GM21381 (cell line): ENCODE measurements around the gene TAOK1.

Source experiments
- ATAC-seq: cut with Tn5 transposase; IDR thresholded peaks from one replicate; pipeline ENCODE4 v1.9.1; 2021; ENCODE audit warnings: mild to moderate bottlenecking, moderate library complexity; ENCODE audit not compliant: unreplicated experiment

Gene TAOK1

GRCh38 chr17:29592850-29593551 lies 202.8 kb downstream of the TAOK1 start, which contains the start of gene ANKRD13B:
Gene ANKRD13B, plus strand, starts transcription at chr17:29593132. Its CDS starts 490 bp downstream, at chr17:29593622.
- ATAC-seq, result no peak

GRCh38 chr17:29593591-29594518 lies 203.7 kb downstream of the TAOK1 start:
- no peak for ATAC-seq

DNA sequence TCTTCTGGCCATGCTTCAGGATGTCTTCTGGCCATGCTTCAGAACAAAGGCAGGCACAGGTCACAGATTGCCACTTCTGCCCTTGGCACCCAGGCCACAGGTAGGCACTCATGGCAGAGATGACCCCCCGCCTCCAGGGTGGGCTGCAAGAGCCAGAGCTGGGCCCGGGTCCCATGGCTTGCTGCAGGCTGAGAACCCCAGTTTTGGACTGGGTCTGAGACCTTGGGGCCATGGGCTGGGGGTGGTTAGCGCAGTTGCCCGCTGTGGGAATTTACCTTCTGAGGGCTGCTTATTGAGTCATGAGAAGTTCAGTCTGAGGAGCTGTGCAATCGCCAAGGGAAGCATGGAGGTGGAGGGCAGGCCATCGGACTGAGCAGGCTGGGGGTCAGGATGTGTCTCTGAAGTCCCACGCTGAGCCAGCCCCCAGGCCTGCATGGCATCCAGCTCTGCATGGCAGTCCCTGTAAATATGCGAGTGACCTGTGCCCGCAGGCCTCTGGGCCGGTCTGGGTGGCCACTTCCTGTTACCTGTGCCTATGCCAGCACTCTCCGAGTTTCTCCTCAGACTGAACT lies 204.4 kb downstream of the TAOK1 start:
- no peak for ATAC-seq

- ATAC-seq, result no peak
These were observed 205.2 kb downstream of the TAOK1 start for GRCh38 chr17:29595107-29595942.

DNA sequence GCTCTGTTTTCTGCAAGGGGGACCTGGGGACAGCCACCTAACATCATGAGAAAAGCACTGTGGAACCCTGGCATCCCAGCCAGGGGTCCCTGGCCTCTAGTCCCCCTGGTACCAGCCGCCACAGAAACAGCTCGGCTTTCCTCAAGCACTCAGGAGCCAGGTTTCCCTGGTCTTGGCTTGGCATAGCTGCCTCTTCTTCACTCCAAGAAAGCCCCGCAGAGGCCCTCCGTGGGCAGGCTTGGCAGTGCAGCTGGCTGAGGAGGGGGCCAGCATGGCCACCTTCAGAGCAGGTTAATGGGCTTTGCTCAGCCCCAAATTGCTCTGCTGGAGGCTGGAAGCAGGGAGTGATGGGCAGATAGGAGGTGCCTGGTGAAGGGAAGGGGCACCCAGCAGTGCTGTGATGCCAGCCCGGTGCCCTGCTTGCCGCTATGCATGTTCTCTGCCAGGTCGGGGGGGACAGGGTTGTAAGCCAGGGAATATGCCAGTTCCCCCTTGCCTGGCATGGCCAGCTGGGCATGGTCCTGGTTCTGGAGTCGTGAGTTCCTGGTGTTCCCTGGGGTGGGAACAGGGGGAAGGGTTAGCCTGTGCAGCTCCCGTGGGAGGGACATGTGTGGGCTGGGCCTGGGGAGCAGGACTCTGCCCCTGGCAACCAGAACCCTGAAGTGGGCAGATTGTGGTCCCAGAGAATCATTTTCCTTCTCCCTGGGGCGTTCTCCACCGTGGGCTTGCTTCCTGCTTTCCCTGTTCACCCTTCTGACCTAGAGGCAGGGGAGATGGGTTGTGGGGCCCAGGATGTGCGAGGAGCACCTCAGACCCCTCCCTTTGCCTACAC lies 206.0 kb downstream of the TAOK1 start:
- ATAC-seq, result no peak

DNA sequence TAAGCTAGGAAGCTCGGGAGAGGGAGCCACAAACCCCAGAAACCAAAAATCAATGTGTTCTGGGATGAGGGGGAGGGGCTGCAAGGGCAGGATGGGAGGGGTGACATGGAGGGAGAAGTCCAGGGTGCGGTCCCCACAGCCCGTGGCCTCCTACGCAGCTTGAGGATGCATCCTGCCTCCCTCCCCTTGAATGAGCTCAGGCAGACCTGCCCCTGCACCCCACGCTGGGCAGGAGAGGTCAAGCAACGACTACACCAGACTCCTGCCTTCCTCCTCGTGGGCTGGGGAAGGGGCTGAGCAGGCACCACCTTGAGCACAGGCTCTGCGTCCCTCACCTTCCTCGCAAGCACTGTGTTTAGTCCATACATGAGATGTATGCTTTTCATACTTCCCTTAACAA lies 206.6 kb downstream of the TAOK1 start:
- ATAC-seq, result no peak

- ATAC-seq, result no peak
These were observed 207.4 kb downstream of the TAOK1 start for GRCh38 chr17:29597361-29598172.
